ENCODE results near the gene FLRT1.

The FLRT1 gene

DNA sequence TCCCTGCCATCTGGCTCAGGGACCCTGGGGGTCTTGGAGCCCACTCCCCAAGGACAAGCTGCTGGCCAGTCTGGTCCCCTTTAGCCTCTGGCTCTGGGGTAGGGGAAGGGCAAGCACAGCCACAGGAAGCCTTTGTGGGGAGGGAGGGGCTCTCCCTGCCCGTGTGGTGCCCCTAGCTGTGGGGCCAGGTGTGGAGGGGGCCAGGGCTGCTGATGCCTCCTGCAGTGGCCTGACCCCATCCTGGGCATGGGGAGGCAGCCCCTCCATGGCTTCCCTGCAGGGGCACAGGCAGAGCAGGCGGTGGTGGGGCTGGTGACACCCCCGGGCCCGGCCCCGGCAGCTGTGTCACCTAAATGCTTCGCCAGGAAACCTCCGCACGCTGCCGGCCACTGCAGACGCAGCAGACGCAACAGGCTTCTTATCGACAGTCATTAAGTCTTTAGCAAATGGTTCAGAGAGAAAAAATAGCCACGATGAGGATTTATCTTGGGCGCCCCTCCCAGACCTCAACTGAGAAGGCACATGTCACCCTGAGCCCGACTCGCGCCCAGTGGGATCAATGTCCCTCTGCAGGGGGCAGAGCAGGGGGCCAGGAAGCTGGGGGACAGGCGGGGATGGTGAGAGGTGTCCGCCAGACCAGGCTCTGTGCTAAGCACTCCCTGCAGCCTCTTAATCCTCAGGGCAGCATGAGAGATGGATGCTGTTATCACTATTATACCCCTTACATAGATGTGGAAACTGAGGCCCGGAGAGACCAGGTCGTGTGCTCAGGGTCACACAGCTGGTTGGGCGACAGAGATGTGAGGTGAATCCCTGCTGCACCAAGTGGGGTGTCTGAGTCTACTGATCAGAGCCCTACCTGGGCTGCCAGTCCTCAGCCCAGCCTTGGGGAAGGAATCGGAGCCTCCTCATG, 33.9 kb downstream of the FLRT1 start:
- no peak for FAIRE-seq

DNA sequence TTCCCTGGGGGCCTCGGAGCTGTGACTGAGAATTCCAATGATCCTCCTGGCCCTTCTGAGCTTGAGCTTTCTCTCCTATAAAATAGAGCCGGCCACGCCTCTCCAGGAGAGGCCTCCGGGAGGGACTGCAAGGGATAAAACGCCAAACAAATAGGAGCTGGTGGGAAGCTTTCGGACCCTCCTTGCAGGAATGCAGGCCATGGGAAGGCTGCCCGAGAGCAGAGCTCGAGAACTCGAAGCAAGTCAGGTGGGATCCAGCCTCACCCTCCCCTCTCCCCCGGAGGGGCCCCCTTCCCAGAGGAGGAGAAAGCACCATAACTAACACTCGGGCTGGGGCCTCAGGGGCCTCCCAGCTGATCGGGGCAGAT, 34.6 kb downstream of the FLRT1 start:
- FAIRE-seq = peak; percentile 71

DNA sequence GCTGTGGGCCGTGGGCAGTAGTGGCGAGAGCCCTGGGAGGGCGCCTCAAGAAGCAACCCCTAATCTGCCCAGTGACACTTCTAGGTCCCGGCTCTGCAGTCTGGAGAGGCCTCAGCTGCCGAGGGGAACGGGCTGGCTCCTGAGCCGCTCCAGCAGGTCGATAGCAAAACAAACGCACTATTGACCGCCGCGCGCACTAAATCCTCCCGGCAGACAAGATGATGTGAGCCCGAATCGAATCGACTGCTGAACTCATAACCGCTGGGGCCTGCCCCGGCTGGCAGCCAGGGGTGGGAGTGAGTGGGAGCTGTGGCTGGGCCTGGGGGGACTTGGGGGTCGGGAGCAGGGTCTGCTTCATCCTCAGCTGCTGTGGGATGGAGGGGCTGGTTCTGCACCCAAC, 36.1 kb downstream of the FLRT1 start:
- FAIRE-seq = no peak

DNA sequence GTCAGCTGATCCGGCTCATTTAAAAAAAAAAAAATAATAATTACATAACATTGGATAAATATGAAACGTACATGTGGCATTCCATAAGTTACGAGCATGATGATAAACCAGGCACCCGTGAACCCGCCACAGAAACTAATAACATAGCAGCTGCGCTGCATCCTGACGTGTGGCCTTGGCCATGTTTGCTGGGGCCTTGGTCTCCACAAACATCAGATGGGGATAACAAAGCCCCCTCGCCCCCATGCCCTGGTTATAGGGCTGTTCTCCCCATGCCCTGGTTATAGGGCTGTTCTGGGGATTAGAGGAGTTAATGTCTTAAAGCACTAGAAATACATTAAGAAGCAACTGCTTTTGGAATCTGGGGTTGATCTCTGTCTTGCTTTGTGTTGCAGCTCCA, 36.7 kb downstream of the FLRT1 start:
- FAIRE-seq = no peak

DNA sequence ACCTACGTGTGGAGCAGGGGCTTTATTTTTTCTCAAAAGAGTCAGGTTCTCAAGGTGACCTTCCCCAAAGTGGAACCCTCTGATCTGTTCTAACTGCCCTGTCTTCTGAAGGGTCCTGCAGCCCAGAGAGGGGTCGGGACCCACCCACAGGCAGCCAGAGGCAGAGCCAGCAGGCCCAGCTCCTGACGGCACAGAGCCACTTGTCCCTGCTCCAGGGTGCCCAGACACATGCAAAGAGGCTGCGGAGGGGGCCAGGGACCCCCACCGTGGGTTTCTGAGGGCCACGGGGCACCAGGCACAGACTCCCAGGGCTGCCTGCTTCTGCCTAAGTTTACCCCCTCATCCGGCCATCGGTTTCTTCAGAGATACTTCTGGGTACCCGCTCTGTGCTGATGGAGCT, 37.1 kb downstream of the FLRT1 start:
- FAIRE-seq = no peak

DNA sequence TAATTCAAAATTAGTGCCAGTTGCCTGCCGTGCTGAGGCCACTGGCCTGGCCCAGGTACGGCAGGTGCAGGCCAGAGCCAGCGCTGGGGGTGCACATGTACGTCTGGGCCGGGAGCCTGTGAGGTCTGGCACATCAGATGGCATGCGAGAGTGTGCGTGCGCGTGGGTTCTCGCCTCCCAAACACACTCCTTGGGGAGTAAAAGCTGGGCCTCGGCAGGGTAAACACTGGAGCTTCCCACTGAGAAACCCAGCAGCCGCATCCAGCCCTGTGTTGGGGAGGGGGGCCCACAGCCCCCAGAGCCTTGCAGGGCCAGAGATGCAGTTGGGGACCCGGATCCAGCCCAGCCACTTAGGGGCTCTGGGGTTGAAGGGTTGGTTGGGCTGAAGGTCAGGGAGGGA, 37.8 kb downstream of the FLRT1 start:
- no peak for FAIRE-seq

DNA sequence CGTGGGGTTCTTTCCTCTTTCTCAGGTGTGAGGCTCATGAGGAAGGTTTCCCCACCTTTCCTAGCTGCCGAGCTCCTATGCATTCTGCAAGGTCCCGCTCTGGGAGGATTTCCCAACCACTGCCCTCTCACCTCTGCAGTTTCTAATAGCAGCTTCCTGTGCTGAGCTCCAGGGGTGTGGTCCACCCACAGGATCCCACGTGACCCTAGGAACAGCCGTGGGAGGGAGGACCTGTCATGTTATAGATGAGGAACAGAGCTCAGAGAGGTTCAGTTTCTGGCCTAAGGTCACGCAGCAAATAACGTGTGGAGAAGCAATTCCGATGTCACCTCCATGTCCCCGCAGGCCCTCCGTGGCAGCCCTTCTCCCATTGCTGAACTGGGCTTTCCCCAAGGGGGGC, 38.5 kb downstream of the FLRT1 start:
- FAIRE-seq = no peak

DNA sequence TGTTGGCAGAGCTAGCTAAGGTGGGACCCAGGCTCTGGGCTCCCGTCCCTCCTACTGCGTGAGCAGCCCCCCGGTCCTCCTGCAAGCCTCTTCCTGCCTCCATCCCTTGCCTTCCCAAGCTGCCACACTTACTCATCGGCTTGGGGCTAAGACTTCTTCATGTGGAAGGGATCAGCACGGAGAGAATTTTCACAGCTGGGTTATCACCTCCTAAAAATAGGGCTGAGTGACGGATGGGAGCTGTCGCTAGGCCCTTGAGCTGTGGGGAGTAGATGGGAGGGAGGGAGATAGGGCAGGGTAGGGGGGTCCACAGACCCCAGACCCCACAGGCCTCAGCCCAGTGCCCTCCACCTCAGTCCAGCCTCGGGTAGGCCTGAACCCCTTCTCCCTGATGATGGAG, 41.0 kb downstream of the FLRT1 start:
- no peak for FAIRE-seq

DNA sequence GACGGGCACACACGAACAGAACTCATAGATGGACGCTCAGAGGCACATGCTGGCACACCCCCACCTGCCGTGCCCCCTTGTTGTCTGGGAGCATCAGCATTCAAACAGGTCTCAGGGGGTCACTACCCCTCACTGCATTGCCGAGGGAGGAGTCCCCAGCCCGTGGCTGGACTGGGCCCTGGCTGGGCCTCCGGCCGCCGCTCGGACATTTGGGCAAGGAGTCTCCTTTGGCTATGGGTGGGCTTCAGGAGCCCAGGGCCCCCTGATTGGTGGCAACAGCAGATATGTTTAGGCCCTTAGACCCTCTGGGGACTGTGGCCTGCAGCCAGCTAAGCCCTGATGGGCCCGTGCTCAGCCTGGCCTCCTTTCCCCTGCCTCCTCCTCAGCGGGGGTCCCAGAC, 41.9 kb downstream of the FLRT1 start:
- no peak for FAIRE-seq

DNA sequence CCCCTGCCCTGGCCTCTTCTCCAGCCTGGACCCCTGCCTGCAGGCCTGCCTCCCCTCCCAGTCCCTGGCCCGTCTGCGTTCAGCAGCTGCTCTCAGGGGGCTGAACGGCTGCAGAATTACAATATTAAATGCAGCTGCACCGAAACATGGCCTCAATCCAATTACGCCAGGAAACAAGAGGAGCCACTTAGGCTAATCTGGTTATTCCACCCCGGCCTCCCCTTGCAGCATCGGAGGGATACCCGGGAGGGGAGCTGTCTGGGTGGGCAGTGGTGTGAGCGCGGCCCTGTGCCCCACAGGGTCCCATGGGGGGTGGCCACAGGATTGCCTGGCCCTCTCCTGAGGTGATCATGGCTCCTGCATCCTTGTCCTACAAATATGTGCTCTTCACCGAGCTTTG, 42.6 kb downstream of the FLRT1 start:
- no peak for FAIRE-seq

DNA sequence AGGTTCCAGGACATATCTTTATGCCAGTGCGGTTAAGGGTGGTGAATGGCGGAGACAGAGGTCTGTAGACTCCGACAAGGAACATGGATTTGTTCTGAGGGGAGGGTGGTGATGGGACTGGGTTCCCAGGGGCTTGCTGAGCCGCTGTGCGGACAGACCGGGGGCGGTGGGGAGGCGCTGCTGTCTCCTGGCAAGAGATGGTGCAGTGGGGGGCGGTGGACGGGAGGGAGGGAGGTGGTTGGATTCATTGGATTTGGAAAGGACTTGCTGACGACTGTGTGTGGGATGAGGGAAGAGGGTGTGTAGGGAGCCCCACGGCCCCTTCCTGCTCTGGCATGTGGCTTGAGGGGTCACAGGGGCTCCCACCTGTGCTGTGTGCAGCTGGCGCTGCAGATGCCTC, 43.2 kb downstream of the FLRT1 start:
- no peak for FAIRE-seq

DNA sequence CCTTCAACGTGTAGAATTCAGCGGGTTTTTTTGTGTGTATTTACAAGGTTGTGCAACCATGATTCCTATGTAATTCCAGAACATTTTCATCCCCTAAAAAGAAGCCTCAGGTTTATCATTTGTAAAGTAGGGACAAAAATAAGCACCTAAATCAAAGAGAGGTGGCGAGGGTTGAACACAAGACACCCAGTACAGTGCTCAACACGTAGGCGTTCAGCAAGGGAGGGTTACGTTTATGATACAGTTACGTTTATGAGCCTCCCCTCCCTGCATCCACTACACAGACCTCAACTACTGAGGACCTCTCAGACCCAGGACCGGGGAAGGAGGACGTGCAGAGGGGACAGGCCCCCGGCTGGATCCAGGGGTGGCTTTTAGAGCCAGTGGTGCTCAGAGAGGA, 44.7 kb downstream of the FLRT1 start:
- FAIRE-seq = no peak

DNA sequence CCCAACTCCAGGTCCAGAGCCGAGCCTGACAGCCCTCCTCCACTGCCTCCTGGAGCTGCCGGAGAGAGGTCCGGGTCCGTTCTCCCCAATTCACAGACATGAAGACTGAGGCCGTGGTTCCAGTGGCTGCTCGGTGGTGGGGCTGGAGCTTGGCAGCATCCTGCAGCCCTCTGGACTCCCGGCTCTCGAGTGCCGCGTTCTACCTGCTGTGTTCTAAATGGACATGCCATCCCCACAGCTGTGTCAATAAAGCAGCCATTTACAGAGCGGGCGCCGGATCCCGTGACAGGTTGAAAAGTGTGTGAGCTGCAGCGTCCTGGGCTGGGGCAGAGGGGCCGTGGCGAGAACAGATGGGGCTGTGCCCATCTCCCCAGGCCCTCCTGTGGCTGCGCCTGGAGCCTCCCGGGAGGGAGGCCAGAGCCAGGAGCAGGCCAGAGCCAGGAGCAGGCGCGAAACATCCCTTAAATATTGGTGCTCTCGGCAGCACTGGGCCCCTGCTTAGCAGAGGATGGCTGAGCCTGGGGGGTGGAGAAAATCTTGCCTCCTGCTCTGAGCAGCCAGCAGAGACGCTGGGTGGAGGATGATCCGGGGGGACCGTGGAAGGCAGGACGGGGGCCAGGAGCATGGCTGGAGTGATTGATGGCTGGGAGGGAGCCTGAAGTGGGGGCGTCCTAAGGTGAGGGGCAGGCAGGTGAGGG, 46.2 kb downstream of the FLRT1 start:
- no peak for FAIRE-seq

DNA sequence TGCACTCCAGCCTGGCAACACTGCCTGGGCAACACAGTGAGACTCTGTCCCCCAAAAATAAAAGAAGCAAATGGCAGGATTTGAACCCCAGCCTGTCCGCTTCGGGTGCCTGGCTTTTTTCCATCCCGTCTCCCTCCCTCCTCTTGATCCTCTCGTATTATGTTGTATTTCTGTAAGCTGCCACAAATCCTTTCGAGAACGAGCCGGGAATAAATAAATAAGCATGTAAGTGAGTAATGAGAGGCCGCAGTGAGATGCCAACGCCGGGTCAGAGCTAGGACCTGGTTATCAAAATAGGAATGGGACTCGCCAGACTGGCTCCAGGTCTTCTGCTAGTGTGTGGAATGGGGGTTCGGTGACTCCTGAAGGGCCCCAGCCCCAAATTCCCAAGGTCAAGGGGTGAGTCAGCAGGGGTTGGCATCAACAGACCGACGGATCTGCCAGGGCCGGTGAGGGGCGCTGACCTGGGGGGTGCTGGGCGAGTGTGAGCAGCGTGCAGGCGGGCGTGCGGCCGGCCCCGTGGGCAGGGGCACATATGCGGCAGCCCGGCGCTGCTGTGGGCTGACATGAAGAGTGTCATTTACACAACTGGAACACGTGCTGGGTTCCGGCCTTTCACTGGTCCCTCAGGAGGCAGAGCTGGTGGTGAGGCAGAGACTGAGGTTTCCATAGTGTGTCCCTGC, 47.8 kb downstream of the FLRT1 start:
- no peak for FAIRE-seq

DNA sequence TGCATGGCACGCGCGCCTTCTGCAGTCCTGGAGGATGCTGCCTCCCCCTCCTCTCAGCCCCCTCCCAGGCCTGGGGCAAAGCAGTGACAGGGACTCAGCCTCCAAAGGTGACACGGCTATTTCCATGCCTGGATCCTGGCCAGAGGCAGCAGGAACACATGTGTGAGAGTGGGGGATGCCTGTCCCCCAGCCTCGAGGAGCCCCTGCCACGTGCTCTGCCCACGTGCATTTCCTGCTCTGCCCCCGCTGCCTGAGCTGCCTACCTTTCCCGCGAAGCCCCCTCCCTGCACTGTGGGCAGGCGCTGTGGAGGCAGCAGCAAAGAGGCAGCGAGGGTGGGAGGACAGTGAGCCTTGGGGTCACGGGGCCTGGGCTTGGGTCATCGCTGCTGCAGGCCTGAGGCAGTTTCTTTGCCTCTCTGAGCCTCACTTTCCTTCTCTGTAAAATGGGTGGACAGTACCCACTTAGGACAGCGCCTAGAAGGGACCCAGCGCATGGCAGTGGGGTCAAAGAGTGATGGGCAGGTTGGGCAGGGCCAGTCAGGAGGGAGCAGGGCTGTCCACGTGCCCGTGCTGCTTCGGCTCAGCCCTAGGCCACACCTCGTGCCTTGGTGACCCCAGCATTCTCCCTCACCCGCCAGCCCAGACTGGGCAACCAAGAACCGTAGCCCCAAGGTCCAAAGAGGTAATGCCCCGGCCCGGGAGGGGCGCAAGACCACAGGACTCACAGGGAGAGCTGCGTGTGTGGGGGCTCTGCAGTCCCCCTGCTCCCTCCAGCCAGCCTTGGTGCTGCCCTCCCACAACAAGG, 48.6 kb downstream of the FLRT1 start:
- no peak for FAIRE-seq

DNA sequence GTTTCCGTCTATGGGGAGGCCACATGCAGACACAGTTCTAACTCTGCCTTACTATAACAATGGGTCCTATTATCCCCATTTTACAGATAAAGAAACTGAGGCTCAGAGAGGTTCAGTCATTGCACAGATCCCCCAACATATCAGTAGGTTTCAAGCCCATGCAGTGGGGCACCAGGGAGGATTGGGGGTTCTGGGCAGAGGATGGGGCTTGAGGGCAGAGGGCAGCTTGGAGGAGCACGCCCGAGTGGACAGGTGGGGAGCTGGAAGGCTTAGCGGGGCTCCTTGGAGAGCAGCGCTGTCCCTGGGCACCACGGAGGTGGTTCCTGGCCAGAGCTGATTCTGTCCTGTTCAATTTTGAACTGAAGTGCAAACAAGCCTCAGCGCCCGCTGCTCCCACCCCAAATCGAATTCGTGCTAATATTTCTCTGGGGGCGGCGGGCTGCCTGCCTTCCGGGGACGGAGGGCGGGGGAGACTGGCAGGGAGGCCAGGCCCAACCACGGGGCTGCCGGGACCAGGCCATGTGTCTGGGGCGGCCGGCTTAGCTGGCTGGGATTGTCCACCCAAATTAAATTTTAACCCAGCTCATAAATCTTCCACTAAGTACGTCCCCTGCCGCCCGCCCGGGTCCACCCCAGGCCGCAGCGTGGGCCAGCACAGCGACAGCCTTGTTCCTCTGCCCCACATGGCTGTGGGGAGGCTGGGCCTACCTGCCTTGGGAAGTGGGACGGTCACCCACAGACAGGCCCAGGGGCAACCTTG, 49.4 kb downstream of the FLRT1 start:
- FAIRE-seq = no peak
